ENCODE measurements around the gene SEMA4D.

SEMA4D gene

DNA sequence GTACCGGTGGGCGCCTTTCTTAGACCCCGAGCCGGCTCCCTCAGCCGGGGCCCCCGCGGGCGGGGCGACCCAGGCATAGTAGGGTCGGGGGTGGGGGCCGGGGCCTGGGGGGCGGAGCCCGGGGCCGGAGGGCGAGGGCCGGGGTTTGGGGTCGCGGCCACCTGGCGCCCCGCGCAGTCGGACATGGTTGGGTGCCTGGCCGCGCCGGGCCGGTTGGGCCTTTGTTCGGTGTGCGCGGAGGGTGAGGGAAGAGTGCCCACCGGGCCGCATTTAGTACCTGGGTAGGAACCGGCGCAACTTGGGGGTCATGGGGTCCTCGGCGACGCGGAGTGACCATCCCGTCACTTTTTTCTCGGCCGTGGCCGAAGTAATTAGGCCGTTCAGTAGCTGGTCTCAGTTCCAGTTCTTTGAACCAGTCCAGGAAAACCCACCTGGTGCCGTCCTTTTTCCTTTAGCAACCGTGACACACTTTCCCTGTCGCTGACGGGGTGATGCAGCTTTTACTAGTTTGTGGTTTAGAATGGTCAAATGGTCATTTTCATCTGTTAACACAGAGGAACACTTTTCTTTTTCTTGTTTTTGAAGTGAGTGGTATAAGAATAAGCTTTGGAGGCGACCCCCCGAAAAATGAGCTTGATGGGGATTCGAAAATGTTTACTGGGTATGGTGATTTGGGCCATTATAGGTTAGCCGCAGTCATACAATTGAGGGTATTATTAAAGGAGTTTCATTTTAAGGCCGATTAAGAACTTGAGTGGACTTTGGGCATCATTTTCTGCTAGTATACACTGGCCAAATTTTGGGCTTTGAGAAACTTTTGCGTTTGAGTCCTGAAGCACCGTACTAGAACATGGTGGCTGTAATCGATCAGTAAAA lies 186.3 kb downstream of the SEMA4D start:
- TF ChIP-seq, protein P1, sequence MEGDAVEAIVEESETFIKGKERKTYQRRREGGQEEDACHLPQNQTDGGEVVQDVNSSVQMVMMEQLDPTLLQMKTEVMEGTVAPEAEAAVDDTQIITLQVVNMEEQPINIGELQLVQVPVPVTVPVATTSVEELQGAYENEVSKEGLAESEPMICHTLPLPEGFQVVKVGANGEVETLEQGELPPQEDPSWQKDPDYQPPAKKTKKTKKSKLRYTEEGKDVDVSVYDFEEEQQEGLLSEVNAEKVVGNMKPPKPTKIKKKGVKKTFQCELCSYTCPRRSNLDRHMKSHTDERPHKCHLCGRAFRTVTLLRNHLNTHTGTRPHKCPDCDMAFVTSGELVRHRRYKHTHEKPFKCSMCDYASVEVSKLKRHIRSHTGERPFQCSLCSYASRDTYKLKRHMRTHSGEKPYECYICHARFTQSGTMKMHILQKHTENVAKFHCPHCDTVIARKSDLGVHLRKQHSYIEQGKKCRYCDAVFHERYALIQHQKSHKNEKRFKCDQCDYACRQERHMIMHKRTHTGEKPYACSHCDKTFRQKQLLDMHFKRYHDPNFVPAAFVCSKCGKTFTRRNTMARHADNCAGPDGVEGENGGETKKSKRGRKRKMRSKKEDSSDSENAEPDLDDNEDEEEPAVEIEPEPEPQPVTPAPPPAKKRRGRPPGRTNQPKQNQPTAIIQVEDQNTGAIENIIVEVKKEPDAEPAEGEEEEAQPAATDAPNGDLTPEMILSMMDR (conservative IDR thresholded peaks at IDR 0.05; ENCODE audit: control insufficient read depth, insufficient read depth, low read depth, low read length): no peak
- H3K4me3 ChIP-seq (ENCODE audit: control insufficient read depth, low read depth, low read length): peak overlapping the region; percentile 93
- DNase-seq (ENCODE audit: low read depth): no peak

Data from fibroblast of mammary gland (primary cell).